SIG-M5 (cell line): ENCODE results near the gene FZD1.

Experiments used
- DNase-seq: peaks from one replicate; lab custom pipeline; 2025; lab: John Stamatoyannopoulos, UW

FZD1 gene

GRCh38 chr7:91264924-91265681 is 870 bp downstream of the FZD1 start:
- DNase-seq, result no peak

- DNase-seq, result no peak
Observed at GRCh38 chr7:91265693-91266066, 1.4 kb downstream of the FZD1 start.

- no peak for DNase-seq
Observed at GRCh38 chr7:91266067-91266688, 1.9 kb downstream of the FZD1 start.

- no peak for DNase-seq
Observed at GRCh38 chr7:91266689-91267090, 2.5 kb downstream of the FZD1 start.

- no peak for DNase-seq
Observed at GRCh38 chr7:91267171-91267955, 3.1 kb downstream of the FZD1 start.

- DNase-seq, result no peak
Observed at GRCh38 chr7:91270372-91270771, 6.1 kb downstream of the FZD1 start.

GRCh38 chr7:91276909-91277308 is 12.7 kb downstream of the FZD1 start:
- no peak for DNase-seq

GRCh38 chr7:91280185-91280584 is 16.0 kb downstream of the FZD1 start:
- no peak for DNase-seq

GRCh38 chr7:91280604-91281003 is 16.4 kb downstream of the FZD1 start:
- DNase-seq, result no peak

- DNase-seq, result no peak
Observed at GRCh38 chr7:91285696-91286355, 21.6 kb downstream of the FZD1 start.

GRCh38 chr7:91286432-91286831 is 22.2 kb downstream of the FZD1 start:
- DNase-seq, result no peak

- no peak for DNase-seq
Observed at GRCh38 chr7:91287371-91288084, 23.3 kb downstream of the FZD1 start.

GRCh38 chr7:91288208-91288824 is 24.1 kb downstream of the FZD1 start:
- DNase-seq, result no peak

- no peak for DNase-seq
Observed at GRCh38 chr7:91289633-91290254, 25.5 kb downstream of the FZD1 start.

- DNase-seq, result no peak
Observed at GRCh38 chr7:91291302-91291701, 27.1 kb downstream of the FZD1 start.

- no peak for DNase-seq
Observed at GRCh38 chr7:91291902-91292301, 27.7 kb downstream of the FZD1 start.

GRCh38 chr7:91292506-91292905 is 28.3 kb downstream of the FZD1 start:
- no peak for DNase-seq

GRCh38 chr7:91293136-91293535 is 28.9 kb downstream of the FZD1 start:
- DNase-seq, result no peak

- no peak for DNase-seq
Observed at GRCh38 chr7:91293840-91294239, 29.6 kb downstream of the FZD1 start.

GRCh38 chr7:91294639-91295220 is 30.5 kb downstream of the FZD1 start:
- no peak for DNase-seq

GRCh38 chr7:91295576-91295975 is 31.3 kb downstream of the FZD1 start:
- no peak for DNase-seq
